Keratinocyte (primary cell): ENCODE results near the gene CD1D. TPM values are rescaled to one million over a fixed set of nuclear protein-coding genes. Genes with fewer than 3 reads are reported as not detected.

Experiments
- DNase-seq: peaks from one replicate; pipeline ENCODE4 v3.0.0-alpha.2; 2011; ENCODE audit warnings: low read depth, missing footprints, low spot score
- FAIRE-seq: peaks from 2 replicates; lab custom pipeline; 2011; peaks lifted over from hg19 to GRCh38; lab: Jason Lieb, UNC
- H2AFZ ChIP-seq: 2 replicates; pipeline ENCODE4 v1.6.0; 2012; ENCODE audit warnings: low read length, control low read depth, inconsistent platforms; ENCODE audit not compliant: control insufficient read depth
- H3K27ac ChIP-seq: 2 replicates; pipeline ENCODE4 v1.5.1; 2011; ENCODE audit warnings: low read length; ENCODE audit not compliant: control insufficient read depth, insufficient read depth
- H3K27me3 ChIP-seq: 3 replicates; pipeline ENCODE4 v1.6.0; 2011; ENCODE audit warnings: low read length; ENCODE audit not compliant: control insufficient read depth, insufficient read depth; ENCODE audit errors: extremely low read depth
- H3K36me3 ChIP-seq, 2 experiments: 2 replicates in 1 of 2; 3 replicates in 1 of 2; pipeline ENCODE4 v1.5.1; 2011; ENCODE audit warnings: low read length in 2 of 2, mild to moderate bottlenecking in 1 of 2; ENCODE audit not compliant: control insufficient read depth in 2 of 2, insufficient read depth in 2 of 2; ENCODE audit errors: extremely low read depth in 1 of 2
- H3K4me1 ChIP-seq: 3 replicates; pipeline ENCODE4 v1.5.1; 2011; ENCODE audit warnings: low read length; ENCODE audit not compliant: control insufficient read depth, insufficient read depth; ENCODE audit errors: extremely low read depth
- H3K4me2 ChIP-seq: 3 replicates; pipeline ENCODE4 v1.6.0; 2011; ENCODE audit warnings: low read depth, low read length; ENCODE audit not compliant: control insufficient read depth, insufficient read depth; ENCODE audit errors: extremely low read depth
- H3K4me3 ChIP-seq, 3 experiments: fragments of 200-600 bp in 1 of 3; sonication (generic) in 1 of 3; 2 replicates in 2 of 3; 3 replicates in 1 of 3; pipeline ENCODE4 v1.5.1; 2011 to 2016; ENCODE audit warnings: low read length in 3 of 3, mild to moderate bottlenecking in 3 of 3, control low read depth in 2 of 3, inconsistent platforms in 1 of 3, low read depth in 1 of 3, mixed read lengths in 1 of 3, mixed run types in 1 of 3, moderate library complexity in 1 of 3; ENCODE audit not compliant: control insufficient read depth in 2 of 3, insufficient read depth in 2 of 3; ENCODE audit errors: extremely low read depth in 1 of 3
- H3K79me2 ChIP-seq: 2 replicates; pipeline ENCODE4 v1.6.0; 2012; ENCODE audit warnings: low read length; ENCODE audit not compliant: control insufficient read depth, insufficient read depth
- H3K9ac ChIP-seq: 3 replicates; pipeline ENCODE4 v1.6.0; 2011; ENCODE audit warnings: low read length; ENCODE audit not compliant: control insufficient read depth, insufficient read depth; ENCODE audit errors: extremely low read depth
- H3K9me1 ChIP-seq: 3 replicates; pipeline ENCODE4 v1.6.0; 2011; ENCODE audit warnings: low read length; ENCODE audit not compliant: control insufficient read depth, insufficient read depth; ENCODE audit errors: extremely low read depth
- H3K9me3 ChIP-seq: 2 replicates; pipeline ENCODE4 v1.5.1; 2012; ENCODE audit warnings: low read depth, low read length; ENCODE audit not compliant: control insufficient read depth
- H4K20me1 ChIP-seq: 3 replicates; pipeline ENCODE4 v1.6.0; 2011; ENCODE audit warnings: low read length; ENCODE audit not compliant: control insufficient read depth, insufficient read depth; ENCODE audit errors: extremely low read depth
- CTCF ChIP-seq, 3 experiments: IDR thresholded peaks in 1 of 3; conservative IDR thresholded peaks in 1 of 3; optimal IDR thresholded peaks in 1 of 3; 2 replicates in 2 of 3; 3 replicates in 1 of 3; pipeline versions ENCODE3 to v1.5.1; 2011; ENCODE audit warnings: low read length in 3 of 3, mild to moderate bottlenecking in 3 of 3, moderate library complexity in 2 of 3, control low read depth in 1 of 3, inconsistent platforms in 1 of 3; ENCODE audit not compliant: insufficient read depth in 2 of 3; ENCODE audit errors: extremely low read depth in 1 of 3
- EZH2 ChIP-seq: IDR thresholded peaks from one replicate; pipeline ENCODE4 v1.6.1; 2012; ENCODE audit warnings: inconsistent platforms, mild to moderate bottlenecking, low read length, moderate library complexity
- dilution Hi-C: fragments of 300-500 bp; cut with MboI; formaldehyde crosslinking; loops from one replicate; pipeline ENCODE4 v1.7.0; 2020; ENCODE audit warnings: low sequenced_read_pairs; ENCODE audit not compliant: extremely low pct_ligation_motif_present
- polyA plus RNA-seq, 5 experiments: library from polyadenylated mRNA; depleted of rRNA in 3 of 5; stranded (reverse) in 3 of 5; stranded (forward) in 1 of 5; unstranded in 1 of 5; fragments of >200 nt; gene quantifications; 1 replicate in 1 of 5; 2 replicates in 3 of 5; 3 replicates in 1 of 5; pipeline versions ENCODE4 v1.2.1 to v1.2.3, GENCODE V29; 2011 to 2012; ENCODE audit warnings: missing spikeins in 2 of 5, low read depth in 1 of 5, low replicate concordance in 1 of 5

CD1D gene
- polyA plus RNA-seq, 1 donor (not counting 4 experiments of a cell fraction or from before 2014, with no cell fraction given) = 2.8 TPM

GRCh38 chr1:158150523-158150922 is 30.2 kb upstream of the CD1D start:
- Histone ChIP-seq H3K9me1 (no peaks in the 10 kb centered on the region), H3K36me3 (no peaks in the 10 kb centered on the region), H3K4me1 (peaks cover 61% of the 10 kb centered on the region), H4K20me1 (no peaks in the 10 kb centered on the region), H3K79me2 (no peaks in the 10 kb centered on the region), H3K4me2 (no peak overlapping the region), H2AFZ (peak overlapping the region; percentile 46), H3K4me3 (no peak overlapping the region), H3K27me3 (no peaks in the 10 kb centered on the region), H3K9ac (no peak overlapping the region), H3K9me3 (no peaks in the 10 kb centered on the region), H3K27ac (no peak overlapping the region)
- no peak for DNase-seq
- FAIRE-seq = no peak
- dilution Hi-C loops = no loop called here
- TF ChIP-seq CTCF (optimal IDR thresholded peaks at IDR 0.05 in 1 of 3, IDR thresholded peaks at IDR 0.05 in 1 of 3, conservative IDR thresholded peaks at IDR 0.05 in 1 of 3; ENCODE audit: extremely low read depth in 1 of 3, insufficient read depth in 2 of 3, low read length in 3 of 3) (no peak), EZH2 (no peak)

- no peak for DNase-seq
- FAIRE-seq = peak; percentile 41
- Histone ChIP-seq H3K9me3 (no peaks in the 10 kb centered on the region), H3K4me1 (peaks cover 43% of the 10 kb centered on the region), H3K36me3 (no peaks in the 10 kb centered on the region), H3K4me3 (peak overlapping the region in 1 of 3 experiments; percentile 3), H3K79me2 (no peaks in the 10 kb centered on the region), H3K9me1 (no peaks in the 10 kb centered on the region), H3K27ac (peak overlapping the region; percentile 38), H2AFZ (peak overlapping the region; percentile 73), H4K20me1 (no peaks in the 10 kb centered on the region), H3K27me3 (no peaks in the 10 kb centered on the region), H3K9ac (no peak overlapping the region), H3K4me2 (peak overlapping the region; percentile 63)
- no peak for TF ChIP-seq EZH2
- no peak for TF ChIP-seq CTCF (optimal IDR thresholded peaks at IDR 0.05 in 1 of 3, IDR thresholded peaks at IDR 0.05 in 1 of 3, conservative IDR thresholded peaks at IDR 0.05 in 1 of 3; ENCODE audit: extremely low read depth in 1 of 3, insufficient read depth in 2 of 3, low read length in 3 of 3)
- dilution Hi-C loops = no loop called here
These were observed 27.5 kb upstream of the CD1D start for GRCh38 chr1:158153179-158153578.
